Kasumi-1 (cell line): Measurements from ENCODE around the gene GHR.

Source experiments
- DNase-seq, 2 experiments: peaks; one replicate each; lab custom pipeline; 2025; lab: John Stamatoyannopoulos, UW

GHR gene

DNA sequence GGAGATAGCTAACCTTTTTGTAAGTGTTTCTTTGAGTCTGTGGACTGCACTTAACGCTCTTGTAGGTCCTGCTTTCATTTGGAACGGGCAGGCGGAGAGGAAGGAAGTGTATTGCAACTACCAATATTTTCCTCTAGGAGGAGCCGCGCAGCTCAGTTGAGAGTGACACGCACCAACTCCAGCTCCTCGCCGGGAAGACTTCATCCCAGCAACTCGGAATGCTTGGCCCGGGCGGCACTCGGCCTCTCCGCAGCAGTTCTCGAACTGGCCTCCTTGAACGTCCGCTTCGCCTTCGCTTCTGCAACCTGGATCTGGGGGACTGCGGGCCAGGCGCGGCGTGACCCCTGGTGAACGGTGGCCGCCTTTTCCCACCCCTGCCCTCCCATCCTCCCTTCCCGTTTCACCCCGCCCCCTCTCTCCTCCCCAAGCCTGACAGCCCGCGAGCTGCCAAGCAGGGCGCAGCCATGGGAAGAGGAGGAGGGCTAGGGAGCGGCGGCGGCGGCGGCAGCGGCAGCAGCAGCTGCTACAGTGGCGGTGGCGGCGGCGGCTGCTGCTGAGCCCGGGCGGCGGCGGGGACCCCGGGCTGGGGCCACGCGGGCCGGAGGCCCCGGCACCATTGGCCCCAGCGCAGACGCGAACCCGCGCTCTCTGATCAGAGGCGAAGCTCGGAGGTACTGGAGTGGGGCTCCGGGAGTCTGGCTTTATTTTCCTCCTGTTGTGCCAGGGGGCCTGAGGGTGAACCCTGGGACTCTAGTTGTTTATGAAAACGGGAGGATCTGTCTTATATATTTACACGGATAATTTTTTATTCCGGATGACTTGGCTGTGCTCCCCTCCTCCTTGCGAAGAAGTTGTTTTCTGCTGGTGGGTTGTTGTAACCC is at the start of gene GHR:
TSS of gene GHR (plus strand) at position 155 of the 881 bp plus-strand sequence. CDS start 142,436 bp downstream, outside the sequence.
- peak; percentile 90 to 93 for DNase-seq

DNA sequence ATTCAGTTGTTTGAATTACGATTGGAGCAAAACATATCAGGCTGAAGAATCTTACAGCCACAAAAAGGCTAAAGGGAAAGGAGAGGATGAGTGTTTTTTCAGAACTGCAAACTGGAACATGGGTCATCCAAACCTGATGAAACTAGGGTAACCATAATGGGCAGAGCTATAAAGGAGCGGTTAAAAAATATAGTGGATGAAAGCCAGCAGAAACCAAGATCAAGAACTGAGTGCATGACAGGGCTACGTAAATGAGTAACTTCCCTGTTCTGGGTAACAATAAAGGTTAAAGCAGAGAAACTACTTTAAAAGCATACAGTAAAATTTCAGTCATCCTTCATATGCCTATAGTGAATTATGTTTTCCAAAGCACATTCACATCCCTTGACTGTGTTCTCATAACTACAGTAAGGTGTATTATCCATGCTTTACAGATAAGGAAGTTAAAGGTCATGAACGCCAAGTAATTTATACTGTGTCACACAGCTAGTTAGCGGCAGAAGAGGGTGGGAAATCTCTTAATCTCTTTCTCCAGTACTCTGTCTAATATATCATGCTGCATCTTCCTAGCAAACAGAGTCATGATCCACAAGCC is 48.5 kb upstream of the GHR start:
- DNase-seq = no peak

GRCh38 chr5:42377496-42377895 is 45.7 kb upstream of the GHR start:
- no peak for DNase-seq

GRCh38 chr5:42381973-42382372 is 41.3 kb upstream of the GHR start:
- DNase-seq = no peak

- no peak for DNase-seq
These were observed 35.7 kb upstream of the GHR start for GRCh38 chr5:42387563-42387962.

DNA sequence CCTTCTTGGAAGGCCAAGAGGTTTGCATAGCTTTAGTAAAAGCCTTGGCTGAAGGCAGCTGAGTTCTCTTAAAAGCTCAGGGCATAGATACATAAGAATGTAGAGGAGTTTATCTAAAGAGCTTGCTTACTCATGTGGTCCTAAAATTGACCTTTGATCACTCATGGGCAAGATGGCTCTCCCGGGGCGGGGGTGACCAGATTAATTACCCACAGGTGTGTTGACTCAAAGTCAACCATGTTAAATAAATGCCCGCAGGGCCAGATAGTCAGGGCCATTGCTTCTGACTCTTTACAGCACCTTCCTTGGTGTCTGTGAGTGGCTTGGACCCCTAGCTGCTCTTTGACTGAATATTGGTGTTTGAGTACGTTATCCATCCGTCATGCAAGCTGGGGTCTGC is 33.1 kb upstream of the GHR start:
- no peak for DNase-seq

- DNase-seq = no peak
These were observed 30.3 kb upstream of the GHR start for GRCh38 chr5:42392917-42393316.

GRCh38 chr5:42396111-42396510 is 27.1 kb upstream of the GHR start:
- no peak for DNase-seq

GRCh38 chr5:42397267-42397666 is 26.0 kb upstream of the GHR start:
- no peak for DNase-seq

- no peak for DNase-seq
These were observed 23.5 kb upstream of the GHR start for GRCh38 chr5:42399702-42400101.

- no peak for DNase-seq
These were observed 22.8 kb upstream of the GHR start for GRCh38 chr5:42400474-42400873.

DNA sequence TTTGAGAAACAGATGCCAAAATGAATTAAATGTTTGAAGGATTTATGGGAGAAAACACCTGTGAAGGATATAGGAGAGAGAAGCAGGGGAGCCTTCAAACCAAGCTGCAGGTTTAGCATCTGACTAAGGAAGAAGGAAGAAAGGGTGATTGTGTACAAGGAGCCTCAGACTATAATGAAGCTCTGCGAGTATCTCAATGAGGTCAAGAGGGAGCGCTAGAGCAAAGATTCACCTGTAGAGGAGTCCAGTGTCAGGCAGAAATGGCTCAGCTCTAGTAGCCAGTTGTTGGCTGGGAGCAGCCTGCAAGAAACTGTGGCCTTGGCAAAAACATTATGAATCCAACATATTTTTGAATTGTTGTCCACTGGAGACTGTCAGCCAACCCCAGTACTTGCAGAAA is 20.0 kb upstream of the GHR start:
- DNase-seq = no peak

GRCh38 chr5:42404366-42404765 is 18.9 kb upstream of the GHR start:
- no peak for DNase-seq

DNA sequence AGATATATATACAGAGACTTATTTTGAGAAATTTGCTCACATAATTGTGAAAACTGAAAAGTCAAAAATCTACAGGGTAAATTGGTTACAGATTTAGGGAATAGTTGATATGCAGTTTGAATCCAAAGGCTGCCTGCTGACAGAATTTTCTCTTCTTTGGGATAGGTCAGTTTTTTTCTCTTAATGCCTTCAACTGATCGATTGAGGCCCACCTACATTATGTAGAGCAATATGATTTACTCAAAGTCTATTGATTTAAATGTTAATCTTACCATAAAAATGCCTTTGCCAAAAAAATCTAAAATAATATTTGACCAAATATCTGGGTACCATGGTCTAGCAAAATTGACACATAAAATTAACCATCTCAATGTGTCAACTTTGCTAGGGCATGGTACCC is 3.9 kb upstream of the GHR start:
- no peak for DNase-seq

- DNase-seq = no peak
These were observed 471 bp upstream of the GHR start for GRCh38 chr5:42422656-42423280.

- DNase-seq = no peak
These were observed 2.8 kb downstream of the GHR start for GRCh38 chr5:42426016-42426415.

DNA sequence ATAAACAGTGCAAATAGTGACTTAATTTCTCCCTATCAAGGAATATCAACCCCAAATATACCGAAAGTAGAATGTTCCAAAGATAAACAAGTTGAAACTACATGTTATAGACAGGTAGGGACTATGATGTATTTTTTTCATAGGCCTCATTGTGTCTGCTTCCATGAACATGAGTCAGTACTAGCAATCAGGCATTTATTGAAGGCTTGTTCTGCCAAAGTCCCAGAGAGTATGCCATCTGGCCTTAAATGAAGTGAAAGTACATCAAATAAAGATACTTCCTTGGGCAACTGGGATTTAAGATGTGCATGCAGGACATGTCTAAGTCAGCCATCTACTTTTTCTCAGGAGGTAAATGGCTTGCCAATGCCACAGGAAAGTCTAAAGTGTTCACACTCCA is 6.5 kb downstream of the GHR start:
- DNase-seq = no peak

DNA sequence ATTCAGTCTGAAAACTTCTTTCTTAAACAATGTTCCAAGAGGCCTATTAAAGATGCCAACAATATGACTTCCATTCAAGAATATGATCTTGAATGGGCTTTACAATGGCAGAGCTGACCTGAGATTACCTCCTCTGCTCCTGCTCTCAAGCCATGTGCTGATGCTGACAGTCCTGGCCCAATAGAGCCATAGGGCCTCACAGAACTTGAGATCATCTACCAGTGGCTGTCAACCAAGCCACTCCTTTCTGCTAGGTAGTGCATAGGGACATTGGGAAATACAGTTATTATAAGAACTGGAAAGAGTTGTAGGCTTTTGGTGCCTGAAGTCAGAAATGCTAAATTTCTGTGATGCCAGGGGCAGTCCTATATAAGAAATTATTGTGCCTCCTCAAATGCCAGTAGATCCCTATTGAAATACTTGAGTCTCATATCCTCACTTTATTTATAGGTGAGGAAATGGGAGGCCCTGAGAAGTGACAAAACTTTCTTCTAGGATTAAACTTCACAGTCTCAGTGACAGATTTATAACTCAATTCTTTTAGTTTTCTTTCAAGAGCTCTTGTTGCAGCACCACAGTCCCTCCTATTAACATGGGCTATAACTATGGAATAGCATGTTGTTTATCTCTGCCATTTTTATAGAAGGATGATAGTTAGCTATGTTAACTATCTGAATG is 10.9 kb downstream of the GHR start:
- DNase-seq = no peak

GRCh38 chr5:42436051-42436450 is 12.8 kb downstream of the GHR start:
- DNase-seq = no peak

DNA sequence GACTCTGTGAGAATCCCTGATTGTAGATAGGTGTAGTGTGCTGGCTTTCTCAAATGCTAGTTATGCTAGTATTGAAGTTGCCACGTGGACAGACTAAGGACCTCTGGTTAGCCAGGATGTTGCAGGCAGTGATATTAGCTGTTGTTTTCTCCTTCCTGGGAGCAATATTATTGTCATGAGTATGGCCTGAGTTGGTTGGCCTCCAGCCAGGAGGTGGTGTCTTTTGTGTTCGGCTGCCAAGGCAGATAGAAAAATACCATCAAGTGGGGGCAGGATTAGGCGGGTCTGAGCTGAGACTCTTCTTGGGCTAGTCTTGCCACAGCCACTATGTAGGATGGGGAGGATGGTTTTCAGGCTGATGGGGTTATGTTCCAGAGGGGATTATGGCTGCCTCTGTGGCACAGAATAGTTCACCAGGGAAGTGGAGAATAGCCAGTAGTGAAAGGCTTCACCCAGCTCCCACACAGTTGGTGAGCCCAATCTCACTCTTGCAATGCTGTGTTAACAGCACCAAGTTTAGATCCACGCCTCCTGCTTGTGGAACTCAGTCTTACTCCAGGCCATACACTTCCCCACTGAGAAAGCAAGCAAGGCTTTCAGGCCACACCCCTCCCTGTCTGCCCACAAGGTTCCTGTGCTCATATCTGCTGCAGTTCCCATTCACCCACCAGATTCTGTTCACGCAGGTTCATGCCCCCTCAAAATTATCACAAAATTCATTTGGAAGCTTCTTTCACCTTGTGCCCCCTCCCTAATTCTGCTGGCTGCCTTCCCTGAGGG is 31.2 kb downstream of the GHR start:
- peak; percentile 49 to 58 for DNase-seq

GRCh38 chr5:42461033-42461432 is 37.8 kb downstream of the GHR start:
- DNase-seq = no peak

DNA sequence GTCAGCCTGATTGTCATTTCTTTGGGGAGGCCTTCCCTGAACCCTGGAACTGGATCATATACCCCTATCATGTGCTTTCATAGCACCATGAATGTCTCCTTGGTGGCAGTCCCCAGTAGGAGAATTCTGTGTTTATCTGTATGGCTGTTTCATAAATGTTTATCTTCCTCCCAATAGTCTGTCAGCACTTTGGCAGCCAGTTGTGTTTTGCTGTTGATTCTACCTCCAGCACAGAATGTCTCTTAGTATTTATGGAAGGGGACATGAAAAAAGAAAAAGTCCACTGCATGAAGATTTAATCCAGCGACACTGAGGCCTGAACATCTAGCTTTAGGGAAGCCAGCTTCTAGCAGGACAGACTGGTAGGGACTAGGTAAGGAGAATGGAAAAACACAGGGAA is 38.3 kb downstream of the GHR start:
- DNase-seq = no peak
